ENCODE results near the gene ANKZF1.

The ANKZF1 gene

DNA sequence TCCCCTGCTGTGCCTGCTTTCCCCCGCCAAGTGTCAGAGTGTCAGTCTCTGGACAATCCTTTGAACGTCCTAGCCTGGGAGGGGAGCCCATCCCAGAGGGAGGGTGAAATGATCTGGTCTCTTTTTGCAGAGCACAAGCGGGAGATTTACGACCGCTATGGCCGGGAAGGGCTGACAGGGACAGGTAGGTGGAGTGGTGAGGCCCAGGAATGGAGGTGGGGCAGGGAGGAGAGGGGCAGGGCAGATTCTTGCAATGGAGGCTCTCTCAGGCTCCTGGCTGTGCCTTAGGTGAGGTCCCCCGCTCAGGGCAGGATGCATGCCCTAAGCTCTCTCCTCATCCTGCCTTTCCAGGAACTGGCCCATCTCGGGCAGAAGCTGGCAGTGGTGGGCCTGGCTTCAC lies 52.0 kb downstream of the ANKZF1 start (continued):
- TF ChIP-seq ZNF70 (CRISPR knock-in tag; IDR thresholded peaks at IDR 0.05) (no peak), ISL1 (CRISPR knock-in tag; IDR thresholded peaks at IDR 0.05) (no peak), RARB (CRISPR knock-in tag; IDR thresholded peaks at IDR 0.05) (no peak)

DNA sequence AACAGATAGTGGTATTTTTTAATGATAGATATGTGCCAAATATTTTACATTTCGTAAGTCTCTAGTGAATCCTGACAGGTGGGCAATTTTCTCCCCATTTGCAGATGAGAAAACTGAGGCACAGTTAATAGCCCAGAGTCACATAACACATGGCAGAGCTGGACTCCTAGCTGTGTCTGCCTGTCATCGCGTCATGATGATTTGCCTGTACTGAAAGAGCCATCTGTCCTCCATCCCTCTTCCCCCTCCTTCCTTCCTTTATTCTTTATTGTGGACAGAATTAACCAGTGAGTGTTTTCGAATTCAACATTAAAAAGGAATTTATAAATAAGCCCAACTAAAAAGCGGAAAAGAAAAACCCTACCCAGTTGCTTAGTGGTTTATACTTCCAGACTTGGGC lies 52.8 kb downstream of the ANKZF1 start:
- TF ChIP-seq PPARA (CRISPR knock-in tag; IDR thresholded peaks at IDR 0.05; ENCODE audit: borderline replicate concordance) (no peak), ZC3H10 (CRISPR knock-in tag; IDR thresholded peaks at IDR 0.05) (no peak), TCF4 (CRISPR knock-in tag; IDR thresholded peaks at IDR 0.05; ENCODE audit: borderline replicate concordance) (no peak), ISL1 (CRISPR knock-in tag; IDR thresholded peaks at IDR 0.05) (no peak), ESRRG (CRISPR knock-in tag; IDR thresholded peaks at IDR 0.05) (no peak), GLIS3 (CRISPR knock-in tag; IDR thresholded peaks at IDR 0.05) (no peak), SNAI2 (CRISPR knock-in tag; IDR thresholded peaks at IDR 0.05) (no peak), RARB (CRISPR knock-in tag; IDR thresholded peaks at IDR 0.05) (no peak), ZNF70 (CRISPR knock-in tag; IDR thresholded peaks at IDR 0.05) (no peak), OSR1 (CRISPR knock-in tag; IDR thresholded peaks at IDR 0.05) (no peak), BACH2 (CRISPR knock-in tag; IDR thresholded peaks at IDR 0.05; ENCODE audit: borderline replicate concordance) (no peak)
- TF ChIP-seq, protein P1, sequence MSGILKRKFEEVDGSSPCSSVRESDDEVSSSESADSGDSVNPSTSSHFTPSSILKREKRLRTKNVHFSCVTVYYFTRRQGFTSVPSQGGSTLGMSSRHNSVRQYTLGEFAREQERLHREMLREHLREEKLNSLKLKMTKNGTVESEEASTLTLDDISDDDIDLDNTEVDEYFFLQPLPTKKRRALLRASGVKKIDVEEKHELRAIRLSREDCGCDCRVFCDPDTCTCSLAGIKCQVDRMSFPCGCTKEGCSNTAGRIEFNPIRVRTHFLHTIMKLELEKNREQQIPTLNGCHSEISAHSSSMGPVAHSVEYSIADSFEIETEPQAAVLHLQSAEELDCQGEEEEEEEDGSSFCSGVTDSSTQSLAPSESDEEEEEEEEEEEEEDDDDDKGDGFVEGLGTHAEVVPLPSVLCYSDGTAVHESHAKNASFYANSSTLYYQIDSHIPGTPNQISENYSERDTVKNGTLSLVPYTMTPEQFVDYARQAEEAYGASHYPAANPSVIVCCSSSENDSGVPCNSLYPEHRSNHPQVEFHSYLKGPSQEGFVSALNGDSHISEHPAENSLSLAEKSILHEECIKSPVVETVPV (CRISPR knock-in tag; IDR thresholded peaks at IDR 0.05): no peak
- TF ChIP-seq, protein P2, sequence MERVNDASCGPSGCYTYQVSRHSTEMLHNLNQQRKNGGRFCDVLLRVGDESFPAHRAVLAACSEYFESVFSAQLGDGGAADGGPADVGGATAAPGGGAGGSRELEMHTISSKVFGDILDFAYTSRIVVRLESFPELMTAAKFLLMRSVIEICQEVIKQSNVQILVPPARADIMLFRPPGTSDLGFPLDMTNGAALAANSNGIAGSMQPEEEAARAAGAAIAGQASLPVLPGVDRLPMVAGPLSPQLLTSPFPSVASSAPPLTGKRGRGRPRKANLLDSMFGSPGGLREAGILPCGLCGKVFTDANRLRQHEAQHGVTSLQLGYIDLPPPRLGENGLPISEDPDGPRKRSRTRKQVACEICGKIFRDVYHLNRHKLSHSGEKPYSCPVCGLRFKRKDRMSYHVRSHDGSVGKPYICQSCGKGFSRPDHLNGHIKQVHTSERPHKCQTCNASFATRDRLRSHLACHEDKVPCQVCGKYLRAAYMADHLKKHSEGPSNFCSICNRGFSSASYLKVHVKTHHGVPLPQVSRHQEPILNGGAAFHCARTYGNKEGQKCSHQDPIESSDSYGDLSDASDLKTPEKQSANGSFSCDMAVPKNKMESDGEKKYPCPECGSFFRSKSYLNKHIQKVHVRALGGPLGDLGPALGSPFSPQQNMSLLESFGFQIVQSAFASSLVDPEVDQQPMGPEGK (CRISPR knock-in tag; IDR thresholded peaks at IDR 0.05; ENCODE audit: borderline replicate concordance): no peak
- TF ChIP-seq, protein P3, sequence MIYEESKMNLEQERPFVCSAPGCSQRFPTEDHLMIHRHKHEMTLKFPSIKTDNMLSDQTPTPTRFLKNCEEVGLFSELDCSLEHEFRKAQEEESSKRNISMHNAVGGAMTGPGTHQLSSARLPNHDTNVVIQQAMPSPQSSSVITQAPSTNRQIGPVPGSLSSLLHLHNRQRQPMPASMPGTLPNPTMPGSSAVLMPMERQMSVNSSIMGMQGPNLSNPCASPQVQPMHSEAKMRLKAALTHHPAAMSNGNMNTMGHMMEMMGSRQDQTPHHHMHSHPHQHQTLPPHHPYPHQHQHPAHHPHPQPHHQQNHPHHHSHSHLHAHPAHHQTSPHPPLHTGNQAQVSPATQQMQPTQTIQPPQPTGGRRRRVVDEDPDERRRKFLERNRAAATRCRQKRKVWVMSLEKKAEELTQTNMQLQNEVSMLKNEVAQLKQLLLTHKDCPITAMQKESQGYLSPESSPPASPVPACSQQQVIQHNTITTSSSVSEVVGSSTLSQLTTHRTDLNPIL (CRISPR knock-in tag; IDR thresholded peaks at IDR 0.05; ENCODE audit: low read depth): no peak
- TF ChIP-seq, protein P4, sequence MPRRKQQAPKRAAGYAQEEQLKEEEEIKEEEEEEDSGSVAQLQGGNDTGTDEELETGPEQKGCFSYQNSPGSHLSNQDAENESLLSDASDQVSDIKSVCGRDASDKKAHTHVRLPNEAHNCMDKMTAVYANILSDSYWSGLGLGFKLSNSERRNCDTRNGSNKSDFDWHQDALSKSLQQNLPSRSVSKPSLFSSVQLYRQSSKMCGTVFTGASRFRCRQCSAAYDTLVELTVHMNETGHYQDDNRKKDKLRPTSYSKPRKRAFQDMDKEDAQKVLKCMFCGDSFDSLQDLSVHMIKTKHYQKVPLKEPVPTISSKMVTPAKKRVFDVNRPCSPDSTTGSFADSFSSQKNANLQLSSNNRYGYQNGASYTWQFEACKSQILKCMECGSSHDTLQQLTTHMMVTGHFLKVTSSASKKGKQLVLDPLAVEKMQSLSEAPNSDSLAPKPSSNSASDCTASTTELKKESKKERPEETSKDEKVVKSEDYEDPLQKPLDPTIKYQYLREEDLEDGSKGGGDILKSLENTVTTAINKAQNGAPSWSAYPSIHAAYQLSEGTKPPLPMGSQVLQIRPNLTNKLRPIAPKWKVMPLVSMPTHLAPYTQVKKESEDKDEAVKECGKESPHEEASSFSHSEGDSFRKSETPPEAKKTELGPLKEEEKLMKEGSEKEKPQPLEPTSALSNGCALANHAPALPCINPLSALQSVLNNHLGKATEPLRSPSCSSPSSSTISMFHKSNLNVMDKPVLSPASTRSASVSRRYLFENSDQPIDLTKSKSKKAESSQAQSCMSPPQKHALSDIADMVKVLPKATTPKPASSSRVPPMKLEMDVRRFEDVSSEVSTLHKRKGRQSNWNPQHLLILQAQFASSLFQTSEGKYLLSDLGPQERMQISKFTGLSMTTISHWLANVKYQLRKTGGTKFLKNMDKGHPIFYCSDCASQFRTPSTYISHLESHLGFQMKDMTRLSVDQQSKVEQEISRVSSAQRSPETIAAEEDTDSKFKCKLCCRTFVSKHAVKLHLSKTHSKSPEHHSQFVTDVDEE (CRISPR knock-in tag; IDR thresholded peaks at IDR 0.05): no peak
- TF ChIP-seq, protein P5, sequence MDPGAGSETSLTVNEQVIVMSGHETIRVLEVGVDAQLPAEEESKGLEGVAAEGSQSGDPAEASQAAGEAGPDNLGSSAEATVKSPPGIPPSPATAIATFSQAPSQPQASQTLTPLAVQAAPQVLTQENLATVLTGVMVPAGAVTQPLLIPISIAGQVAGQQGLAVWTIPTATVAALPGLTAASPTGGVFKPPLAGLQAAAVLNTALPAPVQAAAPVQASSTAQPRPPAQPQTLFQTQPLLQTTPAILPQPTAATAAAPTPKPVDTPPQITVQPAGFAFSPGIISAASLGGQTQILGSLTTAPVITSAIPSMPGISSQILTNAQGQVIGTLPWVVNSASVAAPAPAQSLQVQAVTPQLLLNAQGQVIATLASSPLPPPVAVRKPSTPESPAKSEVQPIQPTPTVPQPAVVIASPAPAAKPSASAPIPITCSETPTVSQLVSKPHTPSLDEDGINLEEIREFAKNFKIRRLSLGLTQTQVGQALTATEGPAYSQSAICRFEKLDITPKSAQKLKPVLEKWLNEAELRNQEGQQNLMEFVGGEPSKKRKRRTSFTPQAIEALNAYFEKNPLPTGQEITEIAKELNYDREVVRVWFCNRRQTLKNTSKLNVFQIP (CRISPR knock-in tag; IDR thresholded peaks at IDR 0.05; ENCODE audit: borderline replicate concordance, low read depth): no peak
- ATAC-seq: no peak

DNA sequence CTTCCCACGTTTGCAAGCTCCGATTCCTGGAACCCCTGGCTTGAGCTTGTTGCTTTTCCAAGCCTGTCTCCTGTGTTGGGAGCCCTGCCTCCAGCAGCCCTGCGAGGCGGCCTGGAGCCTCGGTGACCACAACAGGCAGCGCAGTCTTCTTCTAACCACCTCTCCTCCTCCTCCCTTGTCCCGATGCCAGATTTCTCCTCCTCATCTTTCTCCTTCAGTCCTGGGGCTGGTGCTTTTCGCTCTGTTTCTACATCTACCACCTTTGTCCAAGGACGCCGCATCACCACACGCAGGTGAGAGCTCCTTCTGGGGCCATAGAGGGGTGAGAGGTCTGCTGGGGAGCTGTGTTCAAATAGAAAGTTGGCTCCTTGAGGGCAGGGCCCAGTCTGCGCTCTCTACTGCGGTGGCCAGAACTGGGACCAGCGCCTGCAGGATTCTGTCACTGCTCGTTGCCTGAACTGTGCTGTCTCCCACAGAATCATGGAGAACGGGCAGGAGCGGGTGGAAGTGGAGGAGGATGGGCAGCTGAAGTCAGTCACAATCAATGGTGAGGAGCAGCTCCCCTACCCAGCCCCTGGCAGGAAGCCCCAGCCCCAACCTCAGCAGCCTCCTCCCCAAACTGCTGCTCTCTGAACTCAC lies 53.5 kb downstream of the ANKZF1 start:
- TF ChIP-seq RARB (CRISPR knock-in tag; IDR thresholded peaks at IDR 0.05) (no peak), ZNF70 (CRISPR knock-in tag; IDR thresholded peaks at IDR 0.05) (no peak), ZNF565 (CRISPR knock-in tag; conservative IDR thresholded peaks at IDR 0.05; ENCODE audit: low read depth) (no peak), TOX (CRISPR knock-in tag; IDR thresholded peaks at IDR 0.05; ENCODE audit: borderline replicate concordance) (no peak), ZFP3 (CRISPR knock-in tag; IDR thresholded peaks at IDR 0.05) (no peak)
- ATAC-seq: no peak

Data from SK-N-SH treated with all-trans-retinoic acid at 6 μM for 48 hours (cell line).